ENCODE results near the gene GTF2IRD1. TPM values are rescaled to one million over a fixed set of nuclear protein-coding genes. Genes with fewer than 3 reads are reported as not detected.
A peak's percentile ranks its signal among the peaks of the same experiment; 100 is the strongest.

The GTF2IRD1 gene
- total RNA-seq: 10 to 100 TPM; 28.1 to 41.1 (median 31.0) TPM

GRCh38 chr7:74453322-74454011, at the start of gene GTF2IRD1:
TSS of gene GTF2IRD1 (plus strand) at chr7:74453906. CDS start at chr7:74508081, 54,175 bp downstream.
- peak within 1 kb of the TSS; percentile 10 to 78 (median 55) for H3K4me3 ChIP-seq (replicated peaks in 1 of 3)
- no peaks in the 10 kb centered on the region for H3K36me3 ChIP-seq
- no peaks in the 10 kb centered on the region for H3K27me3 ChIP-seq
- DNase-seq: peak; percentile 58 to 61
- 6 to 8% methylated on average over 10 to 17 of the region's 62 CpGs for WGBS, 2 donors
- H3K27ac ChIP-seq: peak within 1 kb of the TSS; percentile 98 to 99 (median 99)
- no peaks in the 10 kb centered on the region for H3K9me3 ChIP-seq
- intact Hi-C loops (cut with DNase I): no loop called here
- peaks cover 30 to 43% of the 10 kb centered on the region in 2 donors for H3K4me1 ChIP-seq
- no peak for TF ChIP-seq CTCF (IDR thresholded peaks at IDR 0.05)
- no peak for TF ChIP-seq POLR2A (IDR thresholded peaks at IDR 0.05)

- TF ChIP-seq POLR2A (IDR thresholded peaks at IDR 0.05): no peak
- no peak for TF ChIP-seq CTCF (IDR thresholded peaks at IDR 0.05)
- no peak for DNase-seq
- Histone ChIP-seq H3K9me3 (no peaks in the 10 kb centered on the region), H3K27me3 (no peaks in the 10 kb centered on the region), H3K27ac (no peak overlapping the region), H3K4me1 (no peaks in the 10 kb centered on the region), H3K4me3 (replicated peaks in 1 of 3) (no peak overlapping the region), H3K36me3 (no peaks in the 10 kb centered on the region)
- 88 to 94% methylated on average over 8 of the region's 8 CpGs for WGBS, 2 donors
- intact Hi-C loops (cut with DNase I): loop anchor here (5.0 to 10.0 kb wide), 2 partner anchors 337 to 540 kb away; partner anchors contain the start of gene TMEM270
These were observed 49.4 kb upstream of the GTF2IRD1 start for GRCh38 chr7:74404388-74404700.

- Histone ChIP-seq H3K4me3 (replicated peaks in 1 of 3) (no peak overlapping the region), H3K4me1 (no peaks in the 10 kb centered on the region), H3K27ac (no peak overlapping the region), H3K9me3 (no peaks in the 10 kb centered on the region), H3K27me3 (no peaks in the 10 kb centered on the region), H3K36me3 (no peaks in the 10 kb centered on the region)
- DNase-seq: no peak
- intact Hi-C loops (cut with DNase I): loop anchor here (5.0 to 10.0 kb wide), 2 partner anchors 337 to 540 kb away; partner anchors contain the start of gene TMEM270
- 79 to 83% methylated on average over 4 to 15 of the region's 15 CpGs for WGBS, 2 donors
- no peak for TF ChIP-seq CTCF (IDR thresholded peaks at IDR 0.05)
These were observed 49.0 kb upstream of the GTF2IRD1 start for GRCh38 chr7:74404741-74405140.

GRCh38 chr7:74405191-74405898, 48.4 kb upstream of the GTF2IRD1 start:
- Histone ChIP-seq H3K4me3 (replicated peaks in 1 of 3) (no peak overlapping the region), H3K36me3 (no peaks in the 10 kb centered on the region), H3K9me3 (no peaks in the 10 kb centered on the region), H3K4me1 (no peaks in the 10 kb centered on the region), H3K27me3 (no peaks in the 10 kb centered on the region), H3K27ac (no peak overlapping the region)
- peak; percentile 76 to 81 for DNase-seq
- intact Hi-C loops (cut with DNase I): loop anchor here (10.0 kb wide), 1 partner anchor 541 kb away; the partner anchor contains the start of gene TMEM270
- TF ChIP-seq POLR2A (IDR thresholded peaks at IDR 0.05) (no peak), CTCF (IDR thresholded peaks at IDR 0.05) (peak; percentile 59 to 75 (median 69))
- WGBS, 2 donors: 37 to 38% methylated on average over 17 to 23 of the region's 31 CpGs
